Measurements from ENCODE around the gene ZNF768.
A peak's percentile ranks its signal among the peaks of the same experiment; 100 is the strongest.

ZNF768 gene

DNA sequence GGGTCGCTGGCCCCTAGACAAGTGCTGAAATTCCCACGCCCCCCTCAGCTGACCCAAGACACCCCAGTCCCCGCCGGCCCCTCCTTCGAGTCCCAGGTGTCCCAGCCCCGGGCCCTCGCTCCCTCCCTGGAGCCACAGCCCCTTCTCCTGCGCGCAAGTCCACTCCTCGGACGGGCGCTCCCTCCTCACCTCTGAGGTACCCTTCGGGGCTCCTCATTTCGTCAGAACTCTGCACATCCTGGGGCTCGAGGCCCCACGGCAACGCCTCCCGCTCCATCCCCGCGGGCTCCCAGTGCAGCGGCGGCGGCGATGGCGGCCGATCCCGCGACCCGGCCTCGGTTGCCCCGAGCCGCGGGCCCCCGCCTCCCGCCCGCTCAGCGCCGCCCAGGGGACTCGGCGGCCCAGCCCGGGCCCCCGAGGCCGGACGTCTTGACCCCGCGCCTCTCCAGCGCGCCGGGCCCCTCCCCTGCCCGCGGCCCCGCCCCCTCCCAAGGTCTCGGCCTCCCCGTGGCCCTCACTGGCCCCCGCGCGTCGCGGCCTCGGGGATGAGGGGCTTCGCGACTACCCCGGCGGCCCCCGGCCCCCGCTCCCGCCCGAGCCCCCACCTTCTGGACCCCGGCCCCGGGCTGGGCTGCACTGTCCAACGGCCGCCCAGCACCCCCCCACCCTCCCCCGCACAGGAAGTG is at the start of gene ZNF768:
Gene ZNF768, minus strand, starts transcription at position 430 of the 686 bp plus-strand sequence. Its CDS starts 153 bp downstream, at position 277.
- intact Hi-C loops (cut with DNase I): loop anchor here (1.0 to 10.0 kb wide), 5 partner anchors 8 to 431 kb away; partner anchors contain the start of genes FBRS, SEPHS2, TBX6 and YPEL3
- peak in 7 of 10 donors; percentile 10 to 88 (median 30) for DNase-seq

GRCh38 chr16:30574678-30575077 is 48.3 kb upstream of the ZNF768 start:
- intact Hi-C loops (cut with DNase I): loop anchor here (5.0 kb wide), 1 partner anchor 78 kb away; the partner anchor contains the start of gene PRR14
- DNase-seq: no peak

DNA sequence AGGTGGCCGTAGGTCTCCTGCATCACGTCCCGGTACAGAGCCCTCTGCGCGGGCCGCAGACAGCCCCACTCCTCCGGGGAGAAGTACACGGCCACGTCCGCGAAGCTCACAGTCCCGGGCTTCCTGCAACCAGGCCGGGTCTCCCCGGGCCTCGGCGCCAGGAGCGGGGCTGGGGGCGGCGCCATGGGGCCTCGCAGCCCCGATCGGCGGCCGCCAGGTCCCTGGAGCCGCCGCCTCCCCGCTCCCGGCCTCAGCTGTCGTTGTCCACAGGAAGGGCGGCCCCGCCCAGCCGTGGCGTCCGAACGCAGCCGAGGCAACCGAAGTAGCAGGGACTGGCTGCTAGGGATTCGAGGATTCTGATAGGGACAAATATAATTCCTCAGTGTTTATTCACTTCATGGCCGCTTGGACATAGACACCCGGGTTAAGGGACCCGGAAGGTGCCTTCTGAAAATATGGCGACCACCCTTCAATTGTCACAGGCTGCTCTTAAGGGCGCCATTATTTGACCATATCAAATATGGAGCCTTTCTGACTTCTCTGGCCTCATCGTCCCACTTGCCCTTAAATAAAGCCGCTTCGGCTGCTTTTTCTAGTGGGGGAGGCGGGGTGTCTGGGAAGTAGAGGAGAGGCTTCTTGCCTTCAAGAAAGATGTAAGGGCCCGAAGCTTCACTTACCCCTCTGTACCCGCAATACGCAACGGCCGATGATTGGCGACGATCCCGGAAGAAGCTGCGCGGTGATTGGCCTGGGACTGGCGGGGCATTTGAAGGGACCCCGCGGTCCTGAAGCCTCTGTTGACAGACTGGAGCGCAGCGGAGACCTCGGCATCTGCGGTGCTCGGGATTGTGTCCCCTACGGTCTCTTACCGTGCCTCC is 45.3 kb upstream of the ZNF768 start, which contains the start of gene ZNF688:
Gene ZNF688, minus strand, starts transcription at position 270 of the 878 bp plus-strand sequence. Its CDS starts 85 bp downstream, at position 185.
- peak; percentile 90 to 99 (median 95) for DNase-seq
- intact Hi-C loops (cut with DNase I): loop anchor here (1.0 to 5.0 kb wide), 2 partner anchors 13 to 81 kb away; partner anchors contain the start of genes PRR14 and ZNF764

GRCh38 chr16:30570636-30571444 is 44.5 kb upstream of the ZNF768 start:
- intact Hi-C loops (cut with DNase I): loop anchor here (5.0 kb wide), 1 partner anchor 81 kb away; the partner anchor contains the start of gene PRR14

GRCh38 chr16:30569746-30570635 is 43.6 kb upstream of the ZNF768 start:
- intact Hi-C loops (cut with DNase I): loop anchor here (5.0 kb wide), 1 partner anchor 82 kb away; the partner anchor contains the start of gene PRR14
- DNase-seq: peak in 3 of 10 donors; percentile 66 to 77 (median 73)

More at GRCh38 chr16:30570636-30571444, 44.5 kb upstream of the ZNF768 start:
- DNase-seq: peak in 7 of 10 donors; percentile 35 to 89 (median 55)

DNA sequence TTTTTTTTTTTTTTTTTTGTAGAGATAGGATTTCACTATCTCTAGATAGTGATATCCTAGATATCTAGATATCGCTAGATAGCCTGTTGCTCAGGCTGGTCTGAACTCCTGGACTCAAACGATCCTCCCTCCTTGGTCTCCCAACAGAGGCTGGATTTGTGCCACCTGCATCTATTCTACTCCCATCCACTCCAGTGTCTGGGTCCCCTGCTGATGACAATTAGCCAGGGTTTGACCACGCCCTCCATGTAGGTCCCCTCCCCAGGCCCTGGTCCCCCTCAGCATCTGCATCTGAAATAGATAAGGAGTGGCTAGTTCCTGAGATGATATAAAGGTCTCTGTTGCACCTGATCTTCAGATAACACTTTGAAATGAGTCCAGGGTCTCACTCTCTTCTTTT is 42.9 kb upstream of the ZNF768 start:
- DNase-seq: peak in 3 of 10 donors; percentile 9 to 15 (median 14)
- intact Hi-C loops (cut with DNase I): no loop called here

DNA sequence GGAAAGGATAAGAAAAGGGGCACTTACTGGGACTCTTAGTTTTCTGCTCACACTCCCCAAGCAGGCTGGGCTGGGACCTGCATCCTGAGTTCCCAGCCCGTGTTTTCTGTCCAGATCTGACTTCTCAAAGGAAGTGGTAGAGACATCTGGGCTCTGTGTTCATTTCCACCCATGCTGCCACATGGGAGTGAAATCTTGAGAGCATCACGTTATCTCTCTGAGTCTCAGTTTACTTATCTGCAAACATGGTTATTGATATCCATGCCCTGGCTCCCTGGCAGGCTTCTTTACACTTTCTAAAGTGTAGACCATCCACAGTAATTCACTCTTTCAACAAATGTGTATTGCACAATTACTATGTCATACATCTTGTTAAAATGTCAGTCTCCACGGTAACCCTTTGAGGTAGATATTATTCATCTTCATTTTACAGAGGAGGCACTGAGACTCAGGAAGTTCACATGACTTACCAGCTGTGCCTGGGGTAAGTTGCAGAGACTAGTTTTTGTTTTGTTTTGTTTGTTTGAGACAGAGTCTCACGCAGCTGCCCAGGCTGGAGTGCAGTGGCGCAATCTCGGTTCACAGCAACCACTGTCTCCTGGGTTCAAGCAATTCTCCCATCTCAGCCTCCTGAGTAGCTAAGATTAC is 41.7 kb upstream of the ZNF768 start:
- peak in 3 of 10 donors; percentile 4 to 24 (median 12) for DNase-seq
- intact Hi-C loops (cut with DNase I): no loop called here

DNA sequence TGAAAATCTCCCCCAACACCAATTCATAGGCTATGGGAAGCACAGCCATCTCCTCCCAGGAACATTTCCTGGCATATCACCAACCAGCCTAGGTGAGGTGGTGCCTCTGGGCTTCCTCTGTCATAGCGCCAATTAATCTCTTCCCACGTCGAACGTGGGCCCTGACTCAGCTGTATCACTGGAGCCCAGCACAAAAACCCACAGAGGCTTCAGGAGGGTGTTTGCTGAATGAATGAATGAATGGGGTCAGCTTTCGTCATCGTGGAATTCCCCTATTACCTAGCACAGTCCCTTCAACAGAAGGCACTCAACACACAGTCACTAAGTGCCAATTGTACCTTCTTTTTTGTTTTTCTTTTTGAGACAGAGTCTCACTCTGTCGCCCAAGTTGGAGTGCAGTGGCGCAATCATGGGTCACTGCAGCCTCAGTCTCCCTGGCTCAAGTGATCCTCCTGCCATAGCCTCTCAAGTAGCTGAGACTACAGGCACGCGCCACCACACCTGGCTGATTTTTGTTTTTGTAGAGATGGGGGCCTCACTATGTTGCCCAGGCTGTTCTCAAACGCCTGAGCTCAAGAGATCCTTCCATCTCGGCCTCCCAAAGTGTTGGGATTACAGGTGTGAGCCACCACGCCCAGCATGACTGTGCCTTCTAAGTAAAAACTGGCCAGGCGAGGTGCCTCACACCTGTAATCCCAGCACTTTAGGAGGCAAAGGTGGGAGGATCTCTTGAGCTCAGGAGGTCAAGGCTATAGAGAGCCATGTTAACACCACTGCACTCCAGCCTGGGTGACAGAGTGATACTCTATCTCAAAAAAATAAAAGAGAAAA is 41.0 kb upstream of the ZNF768 start:
- intact Hi-C loops (cut with DNase I): no loop called here
- peak in 3 of 10 donors; percentile 12 to 28 (median 21) for DNase-seq

DNA sequence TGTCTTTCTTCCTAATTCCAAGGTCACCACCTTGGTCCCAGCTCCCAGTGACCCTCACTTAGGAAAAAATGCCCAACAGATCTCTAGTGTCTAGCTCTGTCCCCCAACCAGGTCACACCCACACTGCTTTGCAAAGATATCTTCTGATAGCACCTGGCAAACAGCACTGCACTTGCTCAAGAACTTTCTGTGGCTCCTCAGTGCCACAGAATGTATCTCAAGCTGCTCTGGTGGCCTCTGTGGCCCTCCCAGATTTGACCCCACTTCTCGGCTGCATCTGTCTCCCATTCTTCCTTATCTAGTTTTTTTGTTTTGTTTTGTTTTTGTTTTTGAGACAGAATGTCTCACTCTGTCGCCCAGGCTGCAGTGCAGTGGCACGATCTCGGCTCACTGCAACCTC is 40.2 kb upstream of the ZNF768 start:
- DNase-seq: peak in 1 of 10 donors; percentile 21
- intact Hi-C loops (cut with DNase I): no loop called here

GRCh38 chr16:30565984-30566383 is 39.6 kb upstream of the ZNF768 start:
- peak in 2 of 10 donors; percentile 16 to 59 for DNase-seq
- intact Hi-C loops (cut with DNase I): no loop called here

- intact Hi-C loops (cut with DNase I): no loop called here
- DNase-seq: peak in 2 of 10 donors; percentile 30 to 38
These were observed 39.2 kb upstream of the ZNF768 start for GRCh38 chr16:30565526-30565925.

DNA sequence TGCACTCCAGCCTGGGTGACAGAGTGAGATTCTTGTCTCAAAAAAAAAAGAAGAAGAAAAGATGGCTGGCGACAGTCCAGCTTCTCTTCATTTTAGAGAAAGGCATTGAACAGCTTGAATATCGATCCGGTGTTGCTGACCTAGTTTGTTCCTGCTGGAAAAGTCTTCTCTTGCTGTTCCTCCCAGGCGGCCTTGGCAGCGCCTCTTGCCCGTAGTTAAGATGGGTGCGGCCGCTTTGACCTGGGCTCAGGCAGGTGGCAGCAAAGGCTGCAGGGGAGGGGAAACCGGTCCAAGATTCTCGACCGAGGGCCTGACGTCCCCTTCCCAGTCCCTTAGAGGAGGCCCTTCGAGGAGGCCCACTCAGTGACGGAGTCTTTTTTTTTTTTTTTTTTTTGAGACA is 35.7 kb upstream of the ZNF768 start:
- DNase-seq: peak in 1 of 10 donors; percentile 59

GRCh38 chr16:30561089-30561816 is 34.9 kb upstream of the ZNF768 start:
- DNase-seq: peak in 2 of 10 donors; percentile 80 to 86
- intact Hi-C loops (cut with DNase I): no loop called here

More for the DNA sequence above, 35.7 kb upstream of the ZNF768 start:
- intact Hi-C loops (cut with DNase I): no loop called here

DNA sequence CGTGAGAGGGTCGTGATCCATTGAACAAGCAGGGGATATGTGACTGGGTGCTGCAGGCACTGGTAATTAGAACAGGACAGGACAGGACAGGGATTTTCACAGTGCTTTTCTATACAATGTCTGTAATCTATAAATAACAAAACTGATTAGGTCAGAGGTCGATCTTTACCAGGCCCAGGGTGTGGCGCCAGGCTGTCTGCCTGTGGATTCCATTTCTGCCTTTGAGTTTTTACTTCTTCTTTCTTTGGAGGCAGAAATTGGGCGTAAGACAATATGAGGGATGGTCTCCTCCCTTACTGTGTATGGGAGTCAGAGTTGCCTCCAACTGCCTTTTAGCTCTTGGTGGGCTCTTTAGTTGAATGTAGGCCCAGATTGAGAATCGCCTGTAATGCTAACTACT is 33.3 kb upstream of the ZNF768 start:
- peak in 1 of 10 donors; percentile 67 for DNase-seq
- intact Hi-C loops (cut with DNase I): loop anchor here (2.0 kb wide), 1 partner anchor 33 kb away; the partner anchor contains the start of gene ZNF768

- intact Hi-C loops (cut with DNase I): loop anchor here (1.0 to 2.0 kb wide), 3 partner anchors 13 to 32 kb away; partner anchors contain the start of gene ZNF768
- peak in 1 of 10 donors; percentile 57 for DNase-seq
These were observed 32.5 kb upstream of the ZNF768 start for GRCh38 chr16:30558789-30559377.
